DOHH2 (cell line): ENCODE results near the gene HSPA9.

Experiments used
- H3F3A ChIP-seq: fragments of 200-600 bp; sonication (generic), shearing (Covaris generic); 2 replicates; pipeline ENCODE4 v1.6.0; 2016; ENCODE audit warnings: antibody characterized with exemption, mild to moderate bottlenecking; ENCODE audit not compliant: control insufficient read depth, insufficient read depth
- H3K27ac ChIP-seq: fragments of 200-600 bp; sonication (generic); 2 replicates; pipeline ENCODE4 v1.5.1; 2014; ENCODE audit warnings: low read depth, mild to moderate bottlenecking, low read length, moderate library complexity
- H3K27me3 ChIP-seq: fragments of 200-600 bp; sonication (generic); 2 replicates; pipeline ENCODE4 v1.6.1; 2014; ENCODE audit warnings: mild to moderate bottlenecking, low read length, mixed read lengths; ENCODE audit not compliant: control insufficient read depth
- H3K36me3 ChIP-seq: fragments of 200-600 bp; sonication (generic); 2 replicates; pipeline ENCODE4 v1.6.1; 2014; ENCODE audit warnings: mild to moderate bottlenecking, low read length, moderate library complexity, mixed read lengths; ENCODE audit not compliant: control insufficient read depth
- H3K4me1 ChIP-seq: fragments of 200-600 bp; sonication (generic); 2 replicates; pipeline ENCODE4 v1.6.1; 2014; ENCODE audit warnings: mild to moderate bottlenecking, low read length, mixed read lengths; ENCODE audit not compliant: control insufficient read depth
- H3K4me2 ChIP-seq: fragments of 200-600 bp; sonication (generic); 2 replicates; pipeline ENCODE4 v1.6.0; 2014; ENCODE audit warnings: mild to moderate bottlenecking, low read length, moderate library complexity
- H3K4me3 ChIP-seq: fragments of 200-600 bp; sonication (generic); 2 replicates; pipeline ENCODE4 v1.5.1; 2014; ENCODE audit warnings: mild to moderate bottlenecking, low read length, mixed read lengths
- H3K79me2 ChIP-seq: fragments of 200-600 bp; sonication (generic); 2 replicates; pipeline ENCODE4 v1.6.1; 2014; ENCODE audit warnings: mild to moderate bottlenecking, low read length, mixed read lengths; ENCODE audit not compliant: control insufficient read depth
- H3K9me2 ChIP-seq: fragments of 200-600 bp; sonication (generic); replicated peaks from 2 replicates; pipeline ENCODE4 v1.6.1; 2014; ENCODE audit warnings: mild to moderate bottlenecking, low read length, mixed read lengths; ENCODE audit not compliant: control insufficient read depth
- H3K9me3 ChIP-seq: fragments of 200-600 bp; sonication (generic); 2 replicates; pipeline ENCODE4 v1.6.1; 2014; ENCODE audit warnings: antibody characterized with exemption, low read length, mixed read lengths; ENCODE audit not compliant: control insufficient read depth, insufficient read depth
- H4K20me1 ChIP-seq: fragments of 200-600 bp; sonication (generic); 2 replicates; pipeline ENCODE4 v1.6.0; 2014; ENCODE audit warnings: low read depth, mild to moderate bottlenecking, antibody characterized with exemption, low read length, moderate library complexity; ENCODE audit not compliant: control insufficient read depth, insufficient read depth
- CTCF ChIP-seq: fragments of 200-600 bp; sonication (generic); IDR thresholded peaks from one replicate; pipeline ENCODE4 v1.5.1; 2014; ENCODE audit warnings: antibody characterized with exemption, mild to moderate bottlenecking, low read depth, low read length; ENCODE audit not compliant: poor library complexity, severe bottlenecking
- EZH2phosphoT487 ChIP-seq: fragments of 200-600 bp; sonication (generic); IDR thresholded peaks from 2 replicates; pipeline ENCODE4 v1.6.1; 2017; ENCODE audit warnings: borderline replicate concordance, mild to moderate bottlenecking, antibody characterized with exemption, low read length, moderate library complexity, mixed read lengths

Gene HSPA9

DNA sequence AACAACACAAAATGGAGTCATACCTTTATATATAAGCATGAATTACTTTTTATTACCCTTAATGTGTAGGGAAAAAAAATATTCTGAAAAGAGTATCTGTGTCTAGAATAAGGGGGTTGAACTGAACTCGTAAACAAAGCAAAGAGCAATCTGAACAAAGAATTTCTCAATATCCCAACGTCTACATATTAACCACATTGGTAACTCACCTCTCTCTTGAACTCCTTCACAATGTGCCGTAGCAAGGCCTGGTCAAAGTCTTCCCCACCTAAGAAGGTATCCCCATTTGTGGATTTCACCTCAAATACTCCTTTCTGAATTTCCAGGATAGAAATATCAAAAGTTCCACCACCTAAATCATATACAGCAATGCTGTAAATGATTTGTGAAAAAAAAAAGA, 8.4 kb downstream of the HSPA9 start:
- H3K79me2 ChIP-seq = peaks cover 93% of the 10 kb centered on the region
- H4K20me1 ChIP-seq = peaks cover 24% of the 10 kb centered on the region; the same call in 1 of the 2 replicates
- H3K36me3 ChIP-seq = peaks cover 94% of the 10 kb centered on the region
- no peak overlapping the region for H3K27ac ChIP-seq
- H3K4me1 ChIP-seq = no peaks in the 10 kb centered on the region
- H3K9me2 ChIP-seq = no peaks in the 10 kb centered on the region
- no peaks in the 10 kb centered on the region for H3K9me3 ChIP-seq
- no peak overlapping the region for H3K4me3 ChIP-seq
- H3K4me2 ChIP-seq = no peak overlapping the region
- H3F3A ChIP-seq = peaks cover 11% of the 10 kb centered on the region
- no peak for TF ChIP-seq EZH2phosphoT487
- no peak for TF ChIP-seq CTCF
- no peaks in the 10 kb centered on the region for H3K27me3 ChIP-seq

DNA sequence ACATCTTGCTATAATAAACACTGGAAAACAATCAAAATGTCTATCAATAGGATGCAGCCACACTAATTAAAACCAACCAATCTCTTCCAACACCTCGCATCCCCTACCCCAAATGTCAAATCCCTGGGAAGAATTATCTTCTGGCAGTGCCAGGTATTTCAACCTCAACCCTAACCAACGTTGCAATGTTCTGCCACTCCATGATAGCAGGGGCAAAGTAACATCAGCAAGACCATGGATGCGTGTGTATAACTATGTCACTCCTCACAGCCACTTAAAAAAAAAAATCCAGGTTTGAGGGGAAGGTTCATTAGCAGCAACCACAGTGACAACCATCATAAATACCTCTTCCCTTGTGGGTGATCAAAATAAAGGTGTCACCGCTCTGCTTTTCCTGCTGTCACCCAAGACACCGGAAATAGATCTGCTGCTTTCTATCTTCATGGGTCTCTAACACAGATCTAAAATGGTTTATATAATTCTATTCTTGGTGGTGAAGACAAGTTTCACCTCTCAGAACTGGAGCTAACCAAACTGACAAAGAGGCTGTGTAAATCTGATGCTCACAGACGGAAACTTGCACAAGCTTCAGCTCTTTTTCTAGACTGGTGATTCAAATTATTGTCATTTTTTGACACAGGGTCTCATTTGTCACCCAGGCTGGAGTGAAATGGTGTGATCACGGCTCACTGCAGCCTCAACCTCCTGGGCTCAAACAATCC, 9.9 kb downstream of the HSPA9 start:
- Histone ChIP-seq H4K20me1 (peaks cover 24% of the 10 kb centered on the region; the same call in 1 of the 2 replicates), H3F3A (peaks cover 15% of the 10 kb centered on the region), H3K9me2 (no peaks in the 10 kb centered on the region), H3K79me2 (peaks cover 86% of the 10 kb centered on the region), H3K4me2 (no peak overlapping the region), H3K9me3 (no peaks in the 10 kb centered on the region), H3K4me3 (no peak overlapping the region), H3K27ac (no peak overlapping the region), H3K27me3 (no peaks in the 10 kb centered on the region), H3K4me1 (no peaks in the 10 kb centered on the region), H3K36me3 (peaks cover 94% of the 10 kb centered on the region)
- TF ChIP-seq CTCF = no peak
- no peak for TF ChIP-seq EZH2phosphoT487

- TF ChIP-seq EZH2phosphoT487 (no peak), CTCF (no peak)
- Histone ChIP-seq H3K79me2 (peaks cover 86% of the 10 kb centered on the region), H3F3A (peaks cover 22% of the 10 kb centered on the region), H3K36me3 (peaks cover 95% of the 10 kb centered on the region), H3K4me1 (no peaks in the 10 kb centered on the region), H3K9me2 (no peaks in the 10 kb centered on the region), H3K4me3 (no peak overlapping the region), H3K27ac (no peak overlapping the region), H3K9me3 (no peaks in the 10 kb centered on the region), H4K20me1 (peaks cover 24% of the 10 kb centered on the region; the same call in 1 of the 2 replicates), H3K4me2 (no peak overlapping the region), H3K27me3 (no peaks in the 10 kb centered on the region)
Observed at GRCh38 chr5:138564242-138564641, 11.0 kb downstream of the HSPA9 start.
